Breast epithelium (tissue), 3 donors: ENCODE measurements around the gene KIF26B.

Source experiments
- CTCF ChIP-seq, 3 donors: fragments of 450-650 bp; IDR thresholded peaks; one replicate each; pipeline ENCODE4 v1.5.1; 2016 to 2017; ENCODE audit warnings: antibody characterized with exemption in 3 of 3, mild to moderate bottlenecking in 3 of 3, moderate library complexity in 3 of 3
- POLR2AphosphoS5 ChIP-seq, 3 donors: sonication (generic); formaldehyde crosslinking; IDR thresholded peaks; one replicate each; pipeline ENCODE4 v1.6.1; 2017; ENCODE audit warnings: antibody characterized with exemption in 3 of 3

DNA sequence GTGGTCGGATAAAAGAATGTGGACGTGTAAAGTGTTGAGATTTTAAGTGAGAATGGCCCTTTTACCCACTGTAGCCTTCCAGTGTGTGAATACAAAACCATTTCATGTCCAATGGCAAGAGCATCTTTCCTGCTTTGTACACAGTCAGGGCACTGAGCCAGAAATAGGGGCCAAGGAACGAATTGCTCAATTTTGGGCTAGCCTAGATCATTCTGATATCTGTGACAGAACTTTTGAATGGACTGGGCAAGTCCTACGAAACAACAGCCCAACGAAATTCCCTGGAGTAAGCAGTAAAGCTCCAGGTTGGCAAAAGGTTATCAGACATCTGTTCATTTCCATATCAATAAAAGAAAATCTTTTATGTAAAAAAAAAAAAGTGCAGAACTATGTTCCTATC is 5.5 kb downstream of the KIF26B start:
- TF ChIP-seq POLR2AphosphoS5 (IDR thresholded peaks at IDR 0.05) (no peak), CTCF (IDR thresholded peaks at IDR 0.05) (no peak)
